22Rv1 (cell line): Measurements from ENCODE around the gene PARD3.
"Not testable (repeated sequence)": the region's sequence is repeated elsewhere in the genome, so short reads cannot be mapped to it uniquely, and the experiment has no call there.

Experiments
- H3K27ac ChIP-seq: fragments of 450-650 bp; 2 replicates; pipeline ENCODE4 v1.5.1; 2017
- ZFX ChIP-seq: fragments of 450-650 bp; IDR thresholded peaks from 2 replicates; pipeline ENCODE4 v1.6.1; 2017; ENCODE audit warnings: antibody characterized with exemption, borderline replicate concordance
- TF ChIP-seq, protein P1 (sequence below): fragments of 450-650 bp; IDR thresholded peaks from 2 replicates; pipeline ENCODE4 v1.5.1; 2017; ENCODE audit warnings: mild to moderate bottlenecking

PARD3 gene

DNA sequence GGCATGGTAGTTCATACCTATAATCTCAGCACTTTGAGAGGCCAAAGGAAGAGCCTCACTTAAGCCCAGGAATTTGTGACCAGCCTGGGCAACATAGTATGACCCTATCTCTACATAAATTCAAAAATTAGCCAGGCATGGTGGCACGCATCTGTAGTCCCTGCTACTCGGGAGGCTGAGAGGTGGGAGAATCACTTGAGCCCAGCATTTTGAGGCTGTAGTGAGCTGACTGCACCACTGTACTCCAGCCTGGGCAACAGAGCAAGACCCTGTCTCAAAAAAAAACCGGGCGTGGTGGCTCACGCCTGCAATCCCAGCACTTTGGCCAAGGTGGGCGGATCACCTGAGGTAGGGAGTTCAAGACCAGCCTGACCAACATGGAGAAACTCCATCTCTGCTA is 19.8 kb downstream of the PARD3 start:
- TF ChIP-seq, protein P1, sequence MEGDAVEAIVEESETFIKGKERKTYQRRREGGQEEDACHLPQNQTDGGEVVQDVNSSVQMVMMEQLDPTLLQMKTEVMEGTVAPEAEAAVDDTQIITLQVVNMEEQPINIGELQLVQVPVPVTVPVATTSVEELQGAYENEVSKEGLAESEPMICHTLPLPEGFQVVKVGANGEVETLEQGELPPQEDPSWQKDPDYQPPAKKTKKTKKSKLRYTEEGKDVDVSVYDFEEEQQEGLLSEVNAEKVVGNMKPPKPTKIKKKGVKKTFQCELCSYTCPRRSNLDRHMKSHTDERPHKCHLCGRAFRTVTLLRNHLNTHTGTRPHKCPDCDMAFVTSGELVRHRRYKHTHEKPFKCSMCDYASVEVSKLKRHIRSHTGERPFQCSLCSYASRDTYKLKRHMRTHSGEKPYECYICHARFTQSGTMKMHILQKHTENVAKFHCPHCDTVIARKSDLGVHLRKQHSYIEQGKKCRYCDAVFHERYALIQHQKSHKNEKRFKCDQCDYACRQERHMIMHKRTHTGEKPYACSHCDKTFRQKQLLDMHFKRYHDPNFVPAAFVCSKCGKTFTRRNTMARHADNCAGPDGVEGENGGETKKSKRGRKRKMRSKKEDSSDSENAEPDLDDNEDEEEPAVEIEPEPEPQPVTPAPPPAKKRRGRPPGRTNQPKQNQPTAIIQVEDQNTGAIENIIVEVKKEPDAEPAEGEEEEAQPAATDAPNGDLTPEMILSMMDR: no peak
- no peak for TF ChIP-seq ZFX
- no peak overlapping the region for H3K27ac ChIP-seq

DNA sequence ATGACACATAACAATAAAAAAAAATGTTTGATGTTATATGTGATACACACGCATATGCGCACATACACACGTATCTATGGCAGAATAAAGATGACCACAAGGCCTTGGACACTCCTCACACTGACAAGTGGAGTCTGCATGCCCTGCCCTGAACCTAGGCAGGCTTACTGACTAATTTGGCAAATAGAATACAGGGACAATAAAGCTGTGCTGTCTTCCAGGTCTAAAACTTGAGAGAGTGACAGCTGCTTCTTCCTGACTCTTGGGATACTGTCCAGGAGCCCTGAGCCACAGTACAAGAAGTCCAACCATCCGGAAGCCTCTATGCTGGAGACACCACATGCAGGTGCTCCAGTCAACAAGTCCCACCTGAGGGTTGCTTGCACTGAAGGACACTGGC is 20.3 kb downstream of the PARD3 start:
- H3K27ac ChIP-seq: no peak overlapping the region
- TF ChIP-seq, protein P1: no peak
- TF ChIP-seq ZFX: no peak

DNA sequence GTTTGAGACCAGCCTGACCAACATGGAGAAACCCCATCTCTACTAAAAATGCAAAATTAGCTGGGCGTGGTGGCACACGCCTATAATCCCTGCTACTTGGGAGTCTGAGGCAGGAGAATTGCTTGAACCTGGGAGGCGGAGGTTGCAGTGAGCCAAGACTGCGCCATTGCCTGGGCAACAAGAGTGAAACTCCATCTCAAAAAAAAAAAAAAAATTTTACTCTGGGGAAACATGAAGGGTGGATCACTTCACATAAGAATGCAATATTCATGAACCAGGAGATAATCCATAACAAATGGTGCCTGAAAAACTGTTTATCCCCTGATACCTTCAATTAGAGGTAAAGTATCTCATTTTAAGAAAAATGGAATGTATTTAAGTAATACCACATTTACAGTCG is 21.5 kb downstream of the PARD3 start:
- H3K27ac ChIP-seq: not testable (repeated sequence)

DNA sequence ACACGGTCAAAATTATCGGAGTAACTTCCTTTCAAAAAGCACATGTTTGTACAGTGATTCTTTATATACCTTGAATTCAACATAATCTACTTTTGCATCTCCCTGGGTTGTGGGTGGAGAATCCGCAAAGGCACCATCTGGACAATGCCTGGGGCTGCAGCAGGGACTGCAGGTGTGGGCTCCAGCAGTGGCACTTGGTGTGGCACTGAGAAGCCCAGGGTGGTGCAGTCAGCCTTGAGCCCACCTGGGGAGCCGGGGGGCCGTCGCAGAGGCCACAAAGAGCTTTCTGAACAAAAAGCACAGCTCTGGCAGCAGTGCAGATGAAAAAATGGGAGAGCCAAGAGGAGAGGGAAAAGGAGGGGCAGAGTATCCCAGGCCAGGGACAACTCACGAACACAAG is 22.2 kb downstream of the PARD3 start:
- no peak overlapping the region for H3K27ac ChIP-seq
- TF ChIP-seq ZFX: no peak
- TF ChIP-seq, protein P1: no peak

DNA sequence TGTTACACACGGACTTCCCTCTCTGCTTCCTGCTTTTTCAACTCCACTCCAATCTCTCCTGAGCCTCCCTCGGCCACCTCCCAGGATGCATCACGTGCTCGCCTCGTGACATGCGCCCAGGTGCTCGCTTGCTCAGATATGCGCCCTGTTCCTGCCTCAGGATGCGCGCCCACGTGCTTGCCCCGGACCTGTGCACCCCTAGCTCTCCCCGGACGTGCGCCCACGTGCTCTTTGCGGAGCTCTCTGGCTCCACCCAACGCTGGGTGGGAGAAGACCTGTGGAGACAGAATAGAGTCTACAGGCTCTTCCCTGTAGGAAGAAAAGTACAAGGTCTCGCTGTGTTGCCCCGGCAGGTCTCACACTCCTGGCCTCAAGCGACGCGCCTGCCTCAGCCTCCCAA is 23.1 kb downstream of the PARD3 start:
- no peak overlapping the region for H3K27ac ChIP-seq

DNA sequence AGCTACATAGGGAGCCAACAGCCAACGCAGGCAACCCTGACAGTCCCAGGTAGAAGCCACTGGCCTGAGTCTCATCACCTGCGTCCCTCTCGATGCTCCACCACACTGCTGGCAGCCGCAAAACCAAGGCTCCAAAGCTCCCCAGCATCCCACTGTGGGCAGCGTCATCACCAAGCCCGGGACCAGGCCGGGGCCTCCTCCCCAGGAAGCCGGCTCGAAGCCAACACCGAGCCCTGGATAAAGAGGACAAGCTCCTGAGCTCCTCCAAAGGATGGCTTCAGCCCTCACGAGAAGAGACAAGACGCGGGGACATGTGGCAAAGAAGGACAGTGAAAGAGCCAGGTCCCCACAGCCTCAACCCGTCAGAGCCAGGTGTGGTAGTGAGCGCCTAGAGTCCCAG is 23.9 kb downstream of the PARD3 start:
- TF ChIP-seq, protein P1: no peak
- no peak for TF ChIP-seq ZFX
- H3K27ac ChIP-seq: no peak overlapping the region

More for the DNA sequence above, 23.1 kb downstream of the PARD3 start:
- no peak for TF ChIP-seq ZFX
- TF ChIP-seq, protein P1: no peak

DNA sequence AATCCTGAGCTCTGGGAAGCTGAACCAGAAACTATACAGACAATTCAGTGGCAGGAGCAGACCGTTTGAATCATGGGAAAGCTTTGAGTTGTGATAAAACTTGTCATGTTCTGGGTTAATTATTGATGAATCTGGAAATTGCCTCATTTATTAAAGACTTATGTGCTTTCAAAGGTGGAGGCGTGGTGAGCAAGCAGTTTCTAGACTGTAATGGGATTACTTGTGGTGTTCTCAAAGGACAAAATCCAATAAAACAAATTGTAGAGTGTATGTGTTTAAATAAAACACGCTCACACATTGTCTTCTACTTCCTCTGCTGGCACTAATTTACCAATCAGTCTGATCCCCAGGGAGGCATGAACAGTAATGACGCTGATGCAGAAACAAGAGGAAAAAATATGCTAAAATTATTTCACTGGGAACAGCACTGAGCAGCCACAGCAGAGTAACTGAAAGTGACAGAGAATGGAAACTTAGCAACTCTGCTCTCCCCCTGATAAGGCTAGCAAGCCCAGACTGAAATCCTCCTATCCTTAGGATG is 25.1 kb downstream of the PARD3 start:
- no peak overlapping the region for H3K27ac ChIP-seq
- TF ChIP-seq, protein P1: no peak
- TF ChIP-seq ZFX: no peak

DNA sequence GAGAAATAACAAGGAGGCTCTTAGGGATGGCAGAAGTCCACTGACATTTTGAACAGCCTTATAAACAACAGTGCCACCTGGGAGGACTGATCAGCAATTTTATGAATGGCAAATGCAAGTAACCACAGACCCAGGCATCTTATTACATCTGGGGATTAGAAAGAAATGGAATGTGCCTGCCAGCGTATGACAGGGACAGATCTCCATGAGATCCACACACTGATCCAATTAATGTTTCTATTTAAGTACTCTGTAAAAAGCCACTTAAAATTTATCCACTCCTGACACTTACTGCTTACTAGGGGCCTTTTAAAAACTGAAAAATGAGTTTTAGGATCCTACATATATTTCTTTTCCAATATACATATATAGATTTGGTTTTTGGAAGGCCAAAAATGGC is 28.6 kb downstream of the PARD3 start:
- H3K27ac ChIP-seq: no peak overlapping the region
- TF ChIP-seq, protein P1: no peak
- TF ChIP-seq ZFX: no peak
